Spleen (tissue), 11 donors: ENCODE results near the gene C2orf72. TPM values are rescaled to one million over a fixed set of nuclear protein-coding genes. Genes with fewer than 3 reads are reported as not detected.

Experiments used
- DNase-seq: peaks from one replicate; pipeline ENCODE4 v3.0.0-alpha.2; 2020
- H3K27ac ChIP-seq, 8 donors: fragments of 200-600 bp; sonication (generic) in 7 of 8; 1 replicate in 4 of 8; 2 replicates in 4 of 8; pipeline versions ENCODE4 v1.5.0 to v1.8.0; 2016 to 2021; ENCODE audit warnings: inconsistent platforms in 4 of 8, mild to moderate bottlenecking in 4 of 8, moderate library complexity in 1 of 8
- H3K27me3 ChIP-seq, 7 donors: fragments of 200-600 bp; sonication (generic) in 6 of 7; replicated peaks in 1 of 7; 1 replicate in 4 of 7; 2 replicates in 3 of 7; pipeline versions ENCODE4 v1.5.0 to v1.8.0; 2016 to 2021; ENCODE audit warnings: inconsistent platforms in 3 of 7, mild to moderate bottlenecking in 1 of 7
- H3K36me3 ChIP-seq, 6 donors: fragments of 200-600 bp; sonication (generic) in 5 of 6; 1 replicate in 4 of 6; 2 replicates in 2 of 6; pipeline versions ENCODE4 v1.5.0 to v1.8.0; 2016 to 2021; ENCODE audit warnings: inconsistent platforms in 2 of 6
- H3K4me1 ChIP-seq, 6 donors: fragments of 200-600 bp; sonication (generic) in 5 of 6; 1 replicate in 3 of 6; 2 replicates in 3 of 6; pipeline versions ENCODE4 v1.5.0 to v1.8.0; 2016 to 2021; ENCODE audit warnings: inconsistent platforms in 3 of 6
- H3K4me3 ChIP-seq, 8 donors: fragments of 200-600 bp; sonication (generic) in 7 of 8; 1 replicate in 4 of 8; 2 replicates in 4 of 8; pipeline versions ENCODE4 v1.5.0 to v1.8.0; 2016 to 2021; ENCODE audit warnings: inconsistent platforms in 4 of 8, mild to moderate bottlenecking in 4 of 8, moderate library complexity in 2 of 8
- H3K9me3 ChIP-seq, 8 donors: fragments of 200-600 bp; sonication (generic) in 7 of 8; 1 replicate in 4 of 8; 2 replicates in 4 of 8; pipeline versions ENCODE4 v1.5.0 to v1.8.0; 2016 to 2021; ENCODE audit warnings: inconsistent platforms in 4 of 8
- POLR2A ChIP-seq, 3 donors: fragments of 450-650 bp; IDR thresholded peaks; one replicate each; pipeline ENCODE4 v1.5.1; 2017; ENCODE audit warnings: antibody characterized with exemption in 3 of 3, mild to moderate bottlenecking in 1 of 3
- POLR2AphosphoS5 ChIP-seq, 3 donors: sonication (generic); formaldehyde crosslinking; IDR thresholded peaks; one replicate each; pipeline ENCODE4 v1.5.1; 2017; ENCODE audit warnings: antibody characterized with exemption in 3 of 3
- WGBS, 5 donors: extraction: QIAGEN DNeasy Blood & Tissue Kit in 3 of 5; methylation state at CpG; one replicate each; pipeline versions ENCODE4 v1.1.5 to v1.1.7; 2013 to 2018; 5-methylcytosine and 5-hydroxymethylcytosine counted together
- intact Hi-C: fragments of 100-400 bp; cut with DNase I; formaldehyde crosslinking; loops from one replicate; pipeline ENCODE4 v1.15.0; 2023; ENCODE audit warnings: low total_unique reads
- polyA plus RNA-seq, 3 donors: library from polyadenylated mRNA; stranded (reverse); fragments of 200-250 nt; gene quantifications; one replicate each; pipeline ENCODE4 v1.2.1, GENCODE V29; 2013
- total RNA-seq, 7 donors: library from RNA; depleted of rRNA in 3 of 7; stranded (reverse); fragments of >200 nt in 3 of 7; fragmentation: NEBNext Ultra II Directional in 4 of 7; extraction: Animal tissue kit (Norgen Biotek cat#: 25700) in 4 of 7; gene quantifications; one replicate each; pipeline versions ENCODE4 v1.1.0 to v1.2.1, GENCODE V29; 2016 to 2021
- TF ChIP-seq, protein P1 (sequence below), 11 experiments: fragments of 200-600 bp in 7 of 11; fragments of 450-650 bp in 4 of 11; sonication (generic) in 4 of 11; IDR thresholded peaks in 8 of 11; conservative IDR thresholded peaks in 3 of 11; 1 replicate in 7 of 11; 2 replicates in 4 of 11; pipeline versions ENCODE4 v1.4.0 to v1.8.0; 2016 to 2021; ENCODE audit warnings: antibody characterized with exemption in 11 of 11, inconsistent platforms in 4 of 11, mild to moderate bottlenecking in 1 of 11
- donor health status: healthy with polysubstance abuse.
- donor health status: DM: no; HTN: no; CAD: no; lungs with moderate emphysema.
- donor health status: DM: no; HTN: no; CAD: no.
- donor health status: Bipolar disorder and iron deficiency.
- donor health status: healthy.
- donor health status: DM: no; HTN: no; CAD: no.
- donor health status: DM: yes; HTN: yes; CAD: no.

The C2orf72 gene
- total and polyA plus RNA-seq, 10 donors: not detected

DNA sequence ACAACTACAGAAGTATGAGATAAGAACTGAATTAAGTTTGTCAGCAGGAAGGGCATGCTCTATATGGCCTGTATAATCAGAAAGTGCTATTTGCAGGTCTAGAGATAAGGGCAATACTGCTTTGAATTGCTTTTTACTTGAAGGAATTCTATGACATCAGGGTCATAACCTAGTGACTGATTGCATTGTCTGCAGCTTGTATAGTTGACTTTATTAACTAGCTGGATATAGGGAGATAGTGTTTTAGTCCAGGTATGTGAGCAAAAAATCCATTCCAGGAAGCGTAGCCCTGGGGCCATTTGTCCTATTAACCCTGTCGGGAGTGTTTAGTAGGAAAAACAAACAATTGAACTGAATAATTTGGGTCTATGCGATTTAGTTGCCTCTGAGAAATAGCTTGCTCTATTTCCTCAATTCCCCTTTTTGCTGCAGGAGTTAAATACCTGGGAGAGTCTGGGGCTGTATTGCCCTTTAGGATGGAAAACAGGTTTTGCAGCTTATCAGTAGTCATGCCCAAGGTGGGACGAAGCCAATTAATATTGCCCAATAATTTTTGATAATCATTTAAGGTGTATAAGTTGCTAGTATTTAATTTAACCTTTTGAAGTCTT, 57.5 kb downstream of the C2orf72 start:
- Histone ChIP-seq H3K9me3 (peaks cover 9 to 38% (median 21%) of the 10 kb centered on the region in 8 donors), H3K4me3 (no peak overlapping the region), H3K36me3 (peaks cover 3 to 99% (median 43%) of the 10 kb centered on the region in 6 donors), H3K4me1 (no peaks in the 10 kb centered on the region), H3K27me3 (no peaks in the 10 kb centered on the region), H3K27ac (no peak overlapping the region)
- intact Hi-C loops: no loop called here
- whole genome bisulfite sequencing, 5 donors: 91 to 97% (median 96%) methylated on average over 4 of the region's 4 CpGs
- DNase-seq: no peak
- TF ChIP-seq POLR2AphosphoS5 (IDR thresholded peaks at IDR 0.05): no peak
- TF ChIP-seq POLR2A (IDR thresholded peaks at IDR 0.05): no peak
- TF ChIP-seq, protein P1, sequence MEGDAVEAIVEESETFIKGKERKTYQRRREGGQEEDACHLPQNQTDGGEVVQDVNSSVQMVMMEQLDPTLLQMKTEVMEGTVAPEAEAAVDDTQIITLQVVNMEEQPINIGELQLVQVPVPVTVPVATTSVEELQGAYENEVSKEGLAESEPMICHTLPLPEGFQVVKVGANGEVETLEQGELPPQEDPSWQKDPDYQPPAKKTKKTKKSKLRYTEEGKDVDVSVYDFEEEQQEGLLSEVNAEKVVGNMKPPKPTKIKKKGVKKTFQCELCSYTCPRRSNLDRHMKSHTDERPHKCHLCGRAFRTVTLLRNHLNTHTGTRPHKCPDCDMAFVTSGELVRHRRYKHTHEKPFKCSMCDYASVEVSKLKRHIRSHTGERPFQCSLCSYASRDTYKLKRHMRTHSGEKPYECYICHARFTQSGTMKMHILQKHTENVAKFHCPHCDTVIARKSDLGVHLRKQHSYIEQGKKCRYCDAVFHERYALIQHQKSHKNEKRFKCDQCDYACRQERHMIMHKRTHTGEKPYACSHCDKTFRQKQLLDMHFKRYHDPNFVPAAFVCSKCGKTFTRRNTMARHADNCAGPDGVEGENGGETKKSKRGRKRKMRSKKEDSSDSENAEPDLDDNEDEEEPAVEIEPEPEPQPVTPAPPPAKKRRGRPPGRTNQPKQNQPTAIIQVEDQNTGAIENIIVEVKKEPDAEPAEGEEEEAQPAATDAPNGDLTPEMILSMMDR (IDR thresholded peaks at IDR 0.05 in 8 of 11, conservative IDR thresholded peaks at IDR 0.05 in 3 of 11): no peak

Other genes starting within 250 kb of the C2orf72 start
- 100 to 1,000 TPM in 2 of 7 donors, 10 to 100 TPM in 5; 58.5 to 150 (median 87.6) TPM for gene ITM2C, start 172.6 kb upstream of the C2orf72 start, total RNA-seq
- 100 to 1,000 TPM in 2 of 3 donors, 10 to 100 TPM in 1; 97.5 to 148 (median 108) TPM for gene ITM2C, start 172.6 kb upstream of the C2orf72 start, polyA plus RNA-seq
- 1 to 10 TPM; 2.5 to 6.8 (median 5.2) TPM for gene GPR55, start 112.3 kb upstream of the C2orf72 start, total RNA-seq
- 1 to 10 TPM in 2 of 3 donors, under 1 TPM in 1; 0.86 to 2.0 (median 1.7) TPM for gene GPR55, start 112.3 kb upstream of the C2orf72 start, polyA plus RNA-seq
- not detected for gene SPATA3, start 41.4 kb upstream of the C2orf72 start, total RNA-seq
- not detected for gene SPATA3, start 41.4 kb upstream of the C2orf72 start, polyA plus RNA-seq
- 10 to 100 TPM; 51.1 to 81.2 (median 61.2) TPM for gene PSMD1, start 19.3 kb downstream of the C2orf72 start, total RNA-seq
- 10 to 100 TPM; 21.2 to 37.3 (median 34.5) TPM for gene PSMD1, start 19.3 kb downstream of the C2orf72 start, polyA plus RNA-seq
- 1 to 10 TPM in 1 of 7 donors, under 1 TPM in 5, not detected in 1; 0.14 to 1.3 (median 0.54) TPM for gene HTR2B, start 87.5 kb downstream of the C2orf72 start, total RNA-seq
- gene HTR2B, start 87.5 kb downstream of the C2orf72 start, polyA plus RNA-seq: under 1 TPM; 0.37 to 0.67 (median 0.41) TPM
- gene ARMC9, start 161.1 kb downstream of the C2orf72 start, total RNA-seq: 1 to 10 TPM; 2.9 to 8.9 (median 4.9) TPM
- gene ARMC9, start 161.1 kb downstream of the C2orf72 start, polyA plus RNA-seq: 1 to 10 TPM in 2 of 3 donors, under 1 TPM in 1; 0.83 to 2.5 (median 2.2) TPM